Spleen (tissue), 11 donors: ENCODE measurements around the gene NOD2. TPM values are rescaled to one million over a fixed set of nuclear protein-coding genes. Genes with fewer than 3 reads are reported as not detected.

Experiments
- DNase-seq: peaks from one replicate; pipeline ENCODE4 v3.0.0-alpha.2; 2020
- H3K27ac ChIP-seq, 8 donors: fragments of 200-600 bp; sonication (generic) in 7 of 8; 1 replicate in 4 of 8; 2 replicates in 4 of 8; pipeline versions ENCODE4 v1.5.0 to v1.8.0; 2016 to 2021; ENCODE audit warnings: inconsistent platforms in 4 of 8, mild to moderate bottlenecking in 4 of 8, moderate library complexity in 1 of 8
- H3K27me3 ChIP-seq, 7 donors: fragments of 200-600 bp; sonication (generic) in 6 of 7; replicated peaks in 1 of 7; 1 replicate in 4 of 7; 2 replicates in 3 of 7; pipeline versions ENCODE4 v1.5.0 to v1.8.0; 2016 to 2021; ENCODE audit warnings: inconsistent platforms in 3 of 7, mild to moderate bottlenecking in 1 of 7
- H3K36me3 ChIP-seq, 6 donors: fragments of 200-600 bp; sonication (generic) in 5 of 6; 1 replicate in 4 of 6; 2 replicates in 2 of 6; pipeline versions ENCODE4 v1.5.0 to v1.8.0; 2016 to 2021; ENCODE audit warnings: inconsistent platforms in 2 of 6
- H3K4me1 ChIP-seq, 6 donors: fragments of 200-600 bp; sonication (generic) in 5 of 6; 1 replicate in 3 of 6; 2 replicates in 3 of 6; pipeline versions ENCODE4 v1.5.0 to v1.8.0; 2016 to 2021; ENCODE audit warnings: inconsistent platforms in 3 of 6
- H3K4me3 ChIP-seq, 8 donors: fragments of 200-600 bp; sonication (generic) in 7 of 8; 1 replicate in 4 of 8; 2 replicates in 4 of 8; pipeline versions ENCODE4 v1.5.0 to v1.8.0; 2016 to 2021; ENCODE audit warnings: inconsistent platforms in 4 of 8, mild to moderate bottlenecking in 4 of 8, moderate library complexity in 2 of 8
- H3K9me3 ChIP-seq, 8 donors: fragments of 200-600 bp; sonication (generic) in 7 of 8; 1 replicate in 4 of 8; 2 replicates in 4 of 8; pipeline versions ENCODE4 v1.5.0 to v1.8.0; 2016 to 2021; ENCODE audit warnings: inconsistent platforms in 4 of 8
- POLR2A ChIP-seq, 3 donors: fragments of 450-650 bp; IDR thresholded peaks; one replicate each; pipeline ENCODE4 v1.5.1; 2017; ENCODE audit warnings: antibody characterized with exemption in 3 of 3, mild to moderate bottlenecking in 1 of 3
- POLR2AphosphoS5 ChIP-seq, 3 donors: sonication (generic); formaldehyde crosslinking; IDR thresholded peaks; one replicate each; pipeline ENCODE4 v1.5.1; 2017; ENCODE audit warnings: antibody characterized with exemption in 3 of 3
- WGBS, 5 donors: extraction: QIAGEN DNeasy Blood & Tissue Kit in 3 of 5; methylation state at CpG; one replicate each; pipeline versions ENCODE4 v1.1.5 to v1.1.7; 2013 to 2018; 5-methylcytosine and 5-hydroxymethylcytosine counted together
- intact Hi-C: fragments of 100-400 bp; cut with DNase I; formaldehyde crosslinking; loops from one replicate; pipeline ENCODE4 v1.15.0; 2023; ENCODE audit warnings: low total_unique reads
- polyA plus RNA-seq, 3 donors: library from polyadenylated mRNA; stranded (reverse); fragments of 200-250 nt; gene quantifications; one replicate each; pipeline ENCODE4 v1.2.1, GENCODE V29; 2013
- total RNA-seq, 7 donors: library from RNA; depleted of rRNA in 3 of 7; stranded (reverse); fragments of >200 nt in 3 of 7; fragmentation: NEBNext Ultra II Directional in 4 of 7; extraction: Animal tissue kit (Norgen Biotek cat#: 25700) in 4 of 7; gene quantifications; one replicate each; pipeline versions ENCODE4 v1.1.0 to v1.2.1, GENCODE V29; 2016 to 2021
- TF ChIP-seq, protein P1 (sequence below), 11 experiments: fragments of 200-600 bp in 7 of 11; fragments of 450-650 bp in 4 of 11; sonication (generic) in 4 of 11; IDR thresholded peaks in 8 of 11; conservative IDR thresholded peaks in 3 of 11; 1 replicate in 7 of 11; 2 replicates in 4 of 11; pipeline versions ENCODE4 v1.4.0 to v1.8.0; 2016 to 2021; ENCODE audit warnings: antibody characterized with exemption in 11 of 11, inconsistent platforms in 4 of 11, mild to moderate bottlenecking in 1 of 11
- donor health status: healthy with polysubstance abuse.
- donor health status: DM: no; HTN: no; CAD: no; lungs with moderate emphysema.
- donor health status: DM: no; HTN: no; CAD: no.
- donor health status: Bipolar disorder and iron deficiency.
- donor health status: healthy.
- donor health status: DM: no; HTN: no; CAD: no.
- donor health status: DM: yes; HTN: yes; CAD: no.

Gene NOD2
- total and polyA plus RNA-seq, 10 donors: 0.41 to 23.2 (median 9.5) TPM

DNA sequence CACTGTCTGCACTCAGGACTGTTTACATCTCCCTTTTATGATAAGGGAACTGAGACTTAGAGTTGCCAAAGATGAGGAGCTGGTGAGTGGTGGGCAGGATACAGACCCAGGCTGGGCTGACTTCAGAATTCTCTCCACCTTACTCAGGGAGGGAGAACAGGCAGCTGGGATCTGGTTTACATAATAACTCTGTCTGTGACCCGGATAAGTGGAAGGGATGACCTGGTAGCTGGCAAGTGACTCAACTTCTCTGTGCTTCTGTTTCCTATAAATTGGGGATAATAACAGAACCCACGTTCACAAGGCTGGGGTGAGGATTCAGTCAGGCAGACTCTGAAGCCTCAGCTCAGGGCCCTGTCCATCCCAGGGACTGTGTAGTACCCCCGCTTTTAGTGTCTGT lies 14.9 kb upstream of the NOD2 start:
- peak overlapping the region in 4 of 8 donors; percentile 3 to 94 (median 90) for H3K27ac ChIP-seq
- H3K27me3 ChIP-seq: no peaks in the 10 kb centered on the region
- H3K4me3 ChIP-seq: peak overlapping the region in 1 of 8 donors; percentile 70
- peaks cover 3 to 62% (median 41%) of the 10 kb centered on the region in 6 donors for H3K36me3 ChIP-seq
- TF ChIP-seq, protein P1, sequence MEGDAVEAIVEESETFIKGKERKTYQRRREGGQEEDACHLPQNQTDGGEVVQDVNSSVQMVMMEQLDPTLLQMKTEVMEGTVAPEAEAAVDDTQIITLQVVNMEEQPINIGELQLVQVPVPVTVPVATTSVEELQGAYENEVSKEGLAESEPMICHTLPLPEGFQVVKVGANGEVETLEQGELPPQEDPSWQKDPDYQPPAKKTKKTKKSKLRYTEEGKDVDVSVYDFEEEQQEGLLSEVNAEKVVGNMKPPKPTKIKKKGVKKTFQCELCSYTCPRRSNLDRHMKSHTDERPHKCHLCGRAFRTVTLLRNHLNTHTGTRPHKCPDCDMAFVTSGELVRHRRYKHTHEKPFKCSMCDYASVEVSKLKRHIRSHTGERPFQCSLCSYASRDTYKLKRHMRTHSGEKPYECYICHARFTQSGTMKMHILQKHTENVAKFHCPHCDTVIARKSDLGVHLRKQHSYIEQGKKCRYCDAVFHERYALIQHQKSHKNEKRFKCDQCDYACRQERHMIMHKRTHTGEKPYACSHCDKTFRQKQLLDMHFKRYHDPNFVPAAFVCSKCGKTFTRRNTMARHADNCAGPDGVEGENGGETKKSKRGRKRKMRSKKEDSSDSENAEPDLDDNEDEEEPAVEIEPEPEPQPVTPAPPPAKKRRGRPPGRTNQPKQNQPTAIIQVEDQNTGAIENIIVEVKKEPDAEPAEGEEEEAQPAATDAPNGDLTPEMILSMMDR (IDR thresholded peaks at IDR 0.05 in 8 of 11, conservative IDR thresholded peaks at IDR 0.05 in 3 of 11): no peak
- no peak for TF ChIP-seq POLR2AphosphoS5 (IDR thresholded peaks at IDR 0.05)
- no peak for TF ChIP-seq POLR2A (IDR thresholded peaks at IDR 0.05)
- intact Hi-C loops: no loop called here
- 54 to 73% (median 60%) methylated on average over 3 of the region's 3 CpGs for WGBS, 5 donors
- H3K9me3 ChIP-seq: peaks cover 0 to 13% (median 10%) of the 10 kb centered on the region in 8 donors
- peaks cover 25 to 82% (median 47%) of the 10 kb centered on the region in 6 donors for H3K4me1 ChIP-seq
- peak; percentile 17 for DNase-seq

DNA sequence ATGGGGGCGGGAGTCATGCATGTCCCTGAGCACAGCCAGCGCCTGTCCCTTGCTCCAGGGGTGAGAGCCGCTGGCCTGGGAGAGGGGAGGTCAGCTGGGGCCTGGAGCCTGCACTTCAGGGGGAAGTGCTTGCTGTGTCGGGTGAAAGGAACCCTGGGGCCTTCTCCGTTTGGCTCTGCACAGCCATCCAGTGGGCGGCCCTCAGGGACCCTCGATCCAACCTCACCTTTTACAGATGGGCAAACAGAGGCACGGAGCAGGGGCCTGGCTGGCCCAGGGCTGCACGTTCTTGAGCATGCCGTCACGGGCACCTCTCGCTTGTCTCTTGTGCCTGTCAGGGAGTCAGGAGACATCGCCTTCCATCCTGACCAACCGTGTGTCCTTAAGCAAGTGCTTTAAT lies 14.1 kb upstream of the NOD2 start:
- H3K4me3 ChIP-seq: peak overlapping the region in 3 of 8 donors; percentile 50 to 70 (median 62)

DNA sequence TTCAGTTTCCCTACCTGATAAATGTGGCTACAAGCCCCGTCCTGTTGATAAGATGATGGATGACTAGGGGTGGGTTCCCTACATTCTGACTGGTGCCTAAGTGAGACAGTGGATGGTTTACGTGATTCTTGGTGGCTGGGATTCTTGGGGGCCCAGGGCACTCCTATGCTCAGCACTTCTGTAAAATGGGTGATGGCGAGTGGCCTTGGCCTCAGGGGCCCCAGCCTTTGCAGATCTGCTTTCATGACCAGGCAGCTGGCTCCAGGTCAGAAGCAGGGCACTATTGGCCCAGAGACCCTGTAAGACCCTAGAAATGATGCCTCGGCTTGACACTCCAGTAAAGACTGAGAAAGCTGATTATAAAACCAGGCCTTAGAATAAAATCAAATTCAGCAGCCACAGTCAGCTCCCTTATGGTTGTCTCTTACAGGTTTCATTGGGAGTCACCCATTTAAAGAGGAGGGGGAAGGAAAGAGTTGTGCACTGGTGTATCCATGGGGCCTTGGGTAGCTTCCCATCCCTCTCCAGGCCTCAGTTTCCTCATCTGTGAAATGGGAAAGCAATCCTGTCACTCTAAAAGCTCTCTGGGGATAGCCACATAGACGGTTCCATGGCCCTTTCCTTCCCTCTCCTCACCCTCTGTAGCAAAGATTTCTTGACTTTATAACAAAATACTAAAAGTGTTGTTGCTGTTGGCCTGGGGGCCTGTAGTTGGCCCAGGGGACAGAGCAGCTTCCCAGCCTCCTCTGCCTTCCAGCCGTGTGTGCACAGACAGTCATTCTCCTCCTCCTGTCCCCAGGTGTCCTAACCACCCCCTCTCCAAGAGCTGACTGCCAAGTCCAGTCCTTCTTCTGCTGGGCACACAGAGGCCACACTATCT lies 13.5 kb upstream of the NOD2 start:
- intact Hi-C loops: no loop called here
- peak; percentile 69 for DNase-seq
- H3K36me3 ChIP-seq: peaks cover 3 to 48% (median 27%) of the 10 kb centered on the region in 6 donors
- peaks cover 39 to 96% (median 61%) of the 10 kb centered on the region in 6 donors for H3K4me1 ChIP-seq
- H3K4me3 ChIP-seq: peak overlapping the region; percentile 48 to 70 (median 52)
- WGBS, 5 donors: 64 to 77% (median 72%) methylated on average over 6 of the region's 6 CpGs
- TF ChIP-seq POLR2AphosphoS5 (IDR thresholded peaks at IDR 0.05) (no peak), POLR2A (IDR thresholded peaks at IDR 0.05) (no peak)
- TF ChIP-seq, protein P1 (IDR thresholded peaks at IDR 0.05 in 8 of 11, conservative IDR thresholded peaks at IDR 0.05 in 3 of 11): no peak
- no peaks in the 10 kb centered on the region for H3K27me3 ChIP-seq
- H3K27ac ChIP-seq: peak overlapping the region; percentile 83 to 94 (median 87)
- H3K9me3 ChIP-seq: no peaks in the 10 kb centered on the region

More for the DNA sequence above, 14.1 kb upstream of the NOD2 start:
- peak; percentile 83 for DNase-seq
- intact Hi-C loops: no loop called here
- WGBS, 5 donors: 79 to 90% (median 84%) methylated on average over 11 to 14 of the region's 14 CpGs
- TF ChIP-seq POLR2AphosphoS5 (IDR thresholded peaks at IDR 0.05) (no peak), POLR2A (IDR thresholded peaks at IDR 0.05) (no peak)
- TF ChIP-seq, protein P1 (IDR thresholded peaks at IDR 0.05 in 8 of 11, conservative IDR thresholded peaks at IDR 0.05 in 3 of 11): no peak
- peaks cover 0 to 6% (median 2%) of the 10 kb centered on the region in 8 donors for H3K9me3 ChIP-seq
- H3K27ac ChIP-seq: peak overlapping the region in 6 of 8 donors; percentile 3 to 94 (median 86)
- H3K27me3 ChIP-seq: no peaks in the 10 kb centered on the region
- peaks cover 3 to 55% (median 34%) of the 10 kb centered on the region in 6 donors for H3K36me3 ChIP-seq
- peaks cover 32 to 89% (median 55%) of the 10 kb centered on the region in 6 donors for H3K4me1 ChIP-seq

DNA sequence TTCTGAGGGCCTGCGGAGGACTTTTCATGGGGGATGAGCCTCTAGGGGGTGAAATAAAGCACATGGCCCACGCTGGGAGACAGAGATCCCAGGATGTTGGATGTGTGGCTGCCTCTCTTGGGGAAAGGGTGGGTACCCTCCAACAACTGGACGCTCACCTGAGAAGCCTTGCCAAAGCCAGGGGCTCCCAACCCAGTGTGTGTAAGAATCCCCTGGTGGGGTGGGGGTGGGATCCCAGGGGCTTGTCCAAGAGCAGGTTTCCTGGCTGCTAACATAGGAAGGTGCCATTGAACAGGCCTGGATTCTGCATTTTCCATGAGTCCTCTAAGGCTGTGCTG lies 12.9 kb upstream of the NOD2 start:
- Histone ChIP-seq H3K4me3 (peak overlapping the region; percentile 48 to 70 (median 52)), H3K27me3 (no peaks in the 10 kb centered on the region), H3K4me1 (peaks cover 45 to 97% (median 67%) of the 10 kb centered on the region in 6 donors), H3K9me3 (no peaks in the 10 kb centered on the region), H3K36me3 (peaks cover under 1 to 42% (median 22%) of the 10 kb centered on the region in 6 donors), H3K27ac (peak overlapping the region; percentile 83 to 94 (median 87))
- WGBS, 5 donors: 51 to 86% (median 64%) methylated on average over 1 to 3 of the region's 3 CpGs
- peak; percentile 74 for DNase-seq
- intact Hi-C loops: no loop called here
- TF ChIP-seq POLR2AphosphoS5 (IDR thresholded peaks at IDR 0.05): no peak
- no peak for TF ChIP-seq POLR2A (IDR thresholded peaks at IDR 0.05)
- TF ChIP-seq, protein P1 (IDR thresholded peaks at IDR 0.05 in 8 of 11, conservative IDR thresholded peaks at IDR 0.05 in 3 of 11): no peak
